ENCODE measurements around the gene SENP2. TPM values are rescaled to one million over a fixed set of nuclear protein-coding genes. Genes with fewer than 3 reads are reported as not detected.
A peak's percentile ranks its signal among the peaks of the same experiment; 100 is the strongest.

The SENP2 gene
- total and polyA plus RNA-seq, 10 of the 15 experiments (the other 5 are each of a cell fraction or from before 2014, with no cell fraction given): 9.0 to 42.7 (median 25.1) TPM

- peak overlapping the region; percentile 76 for H3K27ac ChIP-seq (ENCODE audit: control insufficient read depth, insufficient read depth)
- H3K27me3 ChIP-seq (replicated peaks in 1 of 2; ENCODE audit: control insufficient read depth in 2 of 2, insufficient read depth in 2 of 2, low read length in 1 of 2): no peaks in the 10 kb centered on the region
- DNase-seq (ENCODE audit: low read depth, low spot score): no peak
- BruUV-seq (replicated peaks): TSS peak; percentile 88
- H3K9me3 ChIP-seq (replicated peaks; ENCODE audit: control insufficient read depth, insufficient read depth, low read length): no peaks in the 10 kb centered on the region
- peak overlapping the region; percentile 3 for H2AFZ ChIP-seq (ENCODE audit: control insufficient read depth, low read depth, low read length)
- CTCF ChIA-PET: interaction anchor here (0.5 to 3.6 kb wide), 7 partner anchors 9 to 226 kb away, joined by 3 to 15 read pairs (median 4); partner anchors contain the start of gene TMEM41A
- peak overlapping the region; percentile 90 for H3K4me3 ChIP-seq
- H3K9ac ChIP-seq (ENCODE audit: control insufficient read depth, insufficient read depth, low read length): peak overlapping the region; percentile 72
- ATAC-seq: no peak
- intact Hi-C loops (cut with micrococcal nuclease; ENCODE audit: unreplicated experiment) (no loop called here), in situ Hi-C loops (cut with MboI) (no loop called here)
- WGBS (ENCODE audit: insufficient coverage, insufficient replicate concordance, low lambda C conversion rate, missing lambda C conversion rate): 3% methylated on average over 7 of the region's 7 CpGs
- POLR2A ChIA-PET: interaction anchor here (0.6 to 1.7 kb wide), 11 partner anchors 9 to 346 kb away, joined by 3 to 17 read pairs (median 3); partner anchors contain the start of genes LIPH and TMEM41A
- RAD21 ChIA-PET (ENCODE audit: unreplicated experiment): interaction anchor here (0.8 to 1.0 kb wide), 3 partner anchors 11 to 182 kb away, joined by 3 to 4 read pairs (median 4); no protein-coding TSS in a partner anchor
- FAIRE-seq: no peak
- peaks cover 18% of the 10 kb centered on the region for H3K4me1 ChIP-seq (ENCODE audit: control insufficient read depth, insufficient read depth, low read length)
- H3K79me2 ChIP-seq (ENCODE audit: control insufficient read depth, insufficient read depth, low read length): peaks cover 16% of the 10 kb centered on the region
- SMC1A ChIA-PET (ENCODE audit: uncharacterized antibody, unreplicated experiment): interaction anchor here (0.5 to 1.8 kb wide), 5 partner anchors 9 to 28 kb away, joined by 3 to 9 read pairs (median 3); no protein-coding TSS in a partner anchor
- no peaks in the 10 kb centered on the region; a peak in 1 of 4 replicates for H3K36me3 ChIP-seq (ENCODE audit: control insufficient read depth in 2 of 2, insufficient read depth in 2 of 2, low read length in 1 of 2)
- H3K4me2 ChIP-seq (ENCODE audit: control insufficient read depth, insufficient read depth): peak overlapping the region; percentile 97
- H4K20me1 ChIP-seq (ENCODE audit: control insufficient read depth, insufficient read depth): no peaks in the 10 kb centered on the region
- TF ChIP-seq RB1 (IDR thresholded peaks at IDR 0.05; ENCODE audit: borderline replicate concordance): peak; percentile 9; the same call in 1 of the 2 replicates
- TF ChIP-seq, protein P1, sequence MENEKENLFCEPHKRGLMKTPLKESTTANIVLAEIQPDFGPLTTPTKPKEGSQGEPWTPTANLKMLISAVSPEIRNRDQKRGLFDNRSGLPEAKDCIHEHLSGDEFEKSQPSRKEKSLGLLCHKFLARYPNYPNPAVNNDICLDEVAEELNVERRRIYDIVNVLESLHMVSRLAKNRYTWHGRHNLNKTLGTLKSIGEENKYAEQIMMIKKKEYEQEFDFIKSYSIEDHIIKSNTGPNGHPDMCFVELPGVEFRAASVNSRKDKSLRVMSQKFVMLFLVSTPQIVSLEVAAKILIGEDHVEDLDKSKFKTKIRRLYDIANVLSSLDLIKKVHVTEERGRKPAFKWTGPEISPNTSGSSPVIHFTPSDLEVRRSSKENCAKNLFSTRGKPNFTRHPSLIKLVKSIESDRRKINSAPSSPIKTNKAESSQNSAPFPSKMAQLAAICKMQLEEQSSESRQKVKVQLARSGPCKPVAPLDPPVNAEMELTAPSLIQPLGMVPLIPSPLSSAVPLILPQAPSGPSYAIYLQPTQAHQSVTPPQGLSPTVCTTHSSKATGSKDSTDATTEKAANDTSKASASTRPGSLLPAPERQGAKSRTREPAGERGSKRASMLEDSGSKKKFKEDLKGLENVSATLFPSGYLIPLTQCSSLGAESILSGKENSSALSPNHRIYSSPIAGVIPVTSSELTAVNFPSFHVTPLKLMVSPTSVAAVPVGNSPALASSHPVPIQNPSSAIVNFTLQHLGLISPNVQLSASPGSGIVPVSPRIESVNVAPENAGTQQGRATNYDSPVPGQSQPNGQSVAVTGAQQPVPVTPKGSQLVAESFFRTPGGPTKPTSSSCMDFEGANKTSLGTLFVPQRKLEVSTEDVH (IDR thresholded peaks at IDR 0.05; ENCODE audit: low read depth, partially characterized antibody): no peak
Observed at GRCh38 chr3:185586686-185587039, 568 bp downstream of the SENP2 start.

DNA sequence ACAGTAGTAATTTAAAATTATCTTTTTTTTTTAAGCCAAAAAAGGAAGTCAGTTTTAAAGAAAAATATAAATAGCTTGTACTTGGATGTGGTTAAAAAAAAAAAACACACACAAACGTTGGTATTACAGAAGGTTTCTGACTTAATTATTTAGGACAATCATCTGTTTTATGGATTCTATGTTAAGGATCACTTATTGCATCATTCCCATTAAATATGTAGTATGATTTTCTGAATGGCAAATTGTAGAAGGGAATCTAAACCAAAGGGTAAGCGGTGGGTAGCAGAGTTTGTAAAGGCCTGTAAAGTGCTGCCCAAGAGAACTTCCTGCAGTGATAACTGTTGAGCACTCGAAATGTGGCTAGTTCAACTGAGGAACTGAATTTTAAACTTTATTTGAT is 8.0 kb downstream of the SENP2 start:
- Histone ChIP-seq H3K9me3 (replicated peaks; ENCODE audit: control insufficient read depth, insufficient read depth, low read length) (no peaks in the 10 kb centered on the region), H3K27ac (ENCODE audit: control insufficient read depth, insufficient read depth) (no peak overlapping the region), H3K36me3 (ENCODE audit: control insufficient read depth in 2 of 2, insufficient read depth in 2 of 2, low read length in 1 of 2) (peaks cover 0 to 5% of the 10 kb centered on the region in 2 experiments; a peak in 1 of 4 replicates), H3K4me3 (no peak overlapping the region), H3K4me1 (ENCODE audit: control insufficient read depth, insufficient read depth, low read length) (peaks cover 8% of the 10 kb centered on the region), H3K9ac (ENCODE audit: control insufficient read depth, insufficient read depth, low read length) (no peak overlapping the region), H4K20me1 (ENCODE audit: control insufficient read depth, insufficient read depth) (no peaks in the 10 kb centered on the region), H3K79me2 (ENCODE audit: control insufficient read depth, insufficient read depth, low read length) (no peaks in the 10 kb centered on the region), H3K4me2 (ENCODE audit: control insufficient read depth, insufficient read depth) (no peak overlapping the region), H2AFZ (ENCODE audit: control insufficient read depth, low read depth, low read length) (no peak overlapping the region), H3K27me3 (replicated peaks in 1 of 2; ENCODE audit: control insufficient read depth in 2 of 2, insufficient read depth in 2 of 2, low read length in 1 of 2) (no peaks in the 10 kb centered on the region)
- intact Hi-C loops (cut with micrococcal nuclease; ENCODE audit: unreplicated experiment): no loop called here
- SMC1A ChIA-PET (ENCODE audit: uncharacterized antibody, unreplicated experiment): no interaction called here
- no peak for DNase-seq (ENCODE audit: low read depth, low spot score)
- in situ Hi-C loops (cut with MboI): no loop called here
- RAD21 ChIA-PET (ENCODE audit: unreplicated experiment): no interaction called here
- TF ChIP-seq CBX5 (IDR thresholded peaks at IDR 0.05; ENCODE audit: low read depth) (no peak), FOS (IDR thresholded peaks at IDR 0.05; ENCODE audit: borderline replicate concordance, extremely low read depth, insufficient read length) (no peak), ZNF687 (IDR thresholded peaks at IDR 0.05) (no peak)
- TF ChIP-seq, protein P2, sequence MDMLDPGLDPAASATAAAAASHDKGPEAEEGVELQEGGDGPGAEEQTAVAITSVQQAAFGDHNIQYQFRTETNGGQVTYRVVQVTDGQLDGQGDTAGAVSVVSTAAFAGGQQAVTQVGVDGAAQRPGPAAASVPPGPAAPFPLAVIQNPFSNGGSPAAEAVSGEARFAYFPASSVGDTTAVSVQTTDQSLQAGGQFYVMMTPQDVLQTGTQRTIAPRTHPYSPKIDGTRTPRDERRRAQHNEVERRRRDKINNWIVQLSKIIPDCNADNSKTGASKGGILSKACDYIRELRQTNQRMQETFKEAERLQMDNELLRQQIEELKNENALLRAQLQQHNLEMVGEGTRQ (IDR thresholded peaks at IDR 0.05; ENCODE audit: borderline replicate concordance, low read depth, low read length): no peak
- 62% methylated on average over 3 of the region's 3 CpGs for WGBS (ENCODE audit: insufficient coverage, insufficient replicate concordance, low lambda C conversion rate, missing lambda C conversion rate)
- ATAC-seq: no peak
- no TSS peak for BruUV-seq (replicated peaks)
- POLR2A ChIA-PET: interaction anchor here (0.7 kb wide), 1 partner anchor 571 kb away, joined by 3 read pairs; no protein-coding TSS in a partner anchor
- CTCF ChIA-PET: interaction anchor here (0.7 to 2.8 kb wide), 2 partner anchors 7 to 19 kb away, joined by 3 to 10 read pairs; partner anchors contain the start of gene SENP2
- FAIRE-seq: no peak

Measured in GM12878 (cell line).